NCI-H1092 treated with DMSO at 0.1 percent for 48 hours (cell line): Measurements from ENCODE around the gene CACNA1S.

Experiments used
- DNase-seq: peaks from one replicate; lab custom pipeline; 2025; lab: John Stamatoyannopoulos, UW

Gene CACNA1S

GRCh38 chr1:201116091-201116490, 3.9 kb upstream of the CACNA1S start:
- no peak for DNase-seq

- DNase-seq = no peak
These were observed 3.2 kb upstream of the CACNA1S start for GRCh38 chr1:201115390-201115937.

GRCh38 chr1:201114245-201115131, 2.3 kb upstream of the CACNA1S start:
- DNase-seq = peak; percentile 99

- DNase-seq = peak; percentile 54
These were observed 1.4 kb upstream of the CACNA1S start for GRCh38 chr1:201113451-201114244.

GRCh38 chr1:201112926-201113325, 700 bp upstream of the CACNA1S start:
- DNase-seq = no peak

GRCh38 chr1:201111672-201112071, 554 bp downstream of the CACNA1S start:
- no peak for DNase-seq

GRCh38 chr1:201111156-201111555, 1.1 kb downstream of the CACNA1S start:
- no peak for DNase-seq

GRCh38 chr1:201110616-201111015, 1.6 kb downstream of the CACNA1S start:
- no peak for DNase-seq

GRCh38 chr1:201110138-201110537, 2.1 kb downstream of the CACNA1S start:
- no peak for DNase-seq

- no peak for DNase-seq
These were observed 2.6 kb downstream of the CACNA1S start for GRCh38 chr1:201109651-201110050.

GRCh38 chr1:201108614-201109013, 3.6 kb downstream of the CACNA1S start:
- peak; percentile 76 for DNase-seq

- DNase-seq = no peak
These were observed 6.5 kb downstream of the CACNA1S start for GRCh38 chr1:201105688-201106087.

- no peak for DNase-seq
These were observed 8.1 kb downstream of the CACNA1S start for GRCh38 chr1:201104141-201104540.

- DNase-seq = no peak
These were observed 8.6 kb downstream of the CACNA1S start for GRCh38 chr1:201103666-201104065.

GRCh38 chr1:201100169-201100930, 11.9 kb downstream of the CACNA1S start:
- no peak for DNase-seq

GRCh38 chr1:201098992-201099677, 13.1 kb downstream of the CACNA1S start:
- DNase-seq = no peak

GRCh38 chr1:201096977-201097856, 15.0 kb downstream of the CACNA1S start:
- DNase-seq = no peak

GRCh38 chr1:201096041-201096461, 16.2 kb downstream of the CACNA1S start:
- peak; percentile 31 for DNase-seq

GRCh38 chr1:201095581-201095980, 16.6 kb downstream of the CACNA1S start:
- DNase-seq = no peak

GRCh38 chr1:201094832-201095231, 17.4 kb downstream of the CACNA1S start:
- DNase-seq = no peak
